Ovary (tissue), 9 donors: ENCODE data around the gene ABCA1. TPM values are rescaled to one million over a fixed set of nuclear protein-coding genes. Genes with fewer than 3 reads are reported as not detected.
A peak's percentile ranks its signal among the peaks of the same experiment; 100 is the strongest.

Experiments
- DNase-seq, 5 donors: peaks; one replicate each; pipeline ENCODE4 v3.0.0-alpha.2; 2019 to 2020
- H3K27ac ChIP-seq, 2 donors: fragments of 200-600 bp; one replicate each; pipeline versions ENCODE4 v1.5.1 to v1.8.0; 2019 to 2022
- H3K27me3 ChIP-seq: fragments of 200-600 bp; one replicate; pipeline ENCODE4 v1.8.0; 2022
- H3K36me3 ChIP-seq: fragments of 200-600 bp; sonication (generic); one replicate; pipeline ENCODE4 v1.5.1; 2019
- H3K4me1 ChIP-seq: one replicate; pipeline ENCODE4 v1.8.1; 2013; ENCODE audit warnings: mild to moderate bottlenecking, moderate library complexity; ENCODE audit not compliant: insufficient read depth
- H3K4me3 ChIP-seq: fragments of 200-600 bp; sonication (generic); one replicate; pipeline ENCODE4 v1.5.1; 2017
- H3K9me3 ChIP-seq, 2 donors: fragments of 200-600 bp in 1 of 2; sonication (generic) in 1 of 2; one replicate each; pipeline versions ENCODE4 v1.5.1 to v1.8.1; 2013 to 2019; ENCODE audit warnings: mild to moderate bottlenecking in 1 of 2, moderate library complexity in 1 of 2
- EP300 ChIP-seq: sonication (generic); formaldehyde crosslinking; IDR thresholded peaks from one replicate; pipeline ENCODE4 v1.6.1; 2017; ENCODE audit warnings: antibody characterized with exemption
- POLR2A ChIP-seq: fragments of 450-650 bp; IDR thresholded peaks from one replicate; pipeline ENCODE4 v1.6.1; 2017; ENCODE audit warnings: antibody characterized with exemption, mild to moderate bottlenecking, moderate library complexity
- WGBS, 3 donors: extraction: QIAGEN DNeasy Blood & Tissue Kit in 1 of 3; methylation state at CpG; one replicate each; pipeline versions ENCODE4 v1.1.5 to v1.1.7; 2013 to 2017; 5-methylcytosine and 5-hydroxymethylcytosine counted together
- intact Hi-C, 4 donors: fragments of 100-400 bp; cut with DNase I; formaldehyde crosslinking; loops; one replicate each; pipeline versions ENCODE4 v1.11.0 to v1.15.1; 2022 to 2023
- polyA plus RNA-seq, 2 donors: library from polyadenylated mRNA; stranded (reverse); fragments of 200-250 nt in 1 of 2; fragments of 350-450 nt in 1 of 2; fragmentation: Illumina TruSeq in 1 of 2; extraction: RNeasy Lipid Tissue Mini Kit (QIAGEN cat#74804) in 1 of 2; gene quantifications; one replicate each; pipeline ENCODE4 v1.2.3, GENCODE V29; 2013 to 2014
- total RNA-seq, 7 donors: library from RNA; depleted of rRNA in 2 of 7; stranded (reverse); fragments of >200 nt in 2 of 7; fragmentation: NEBNext Ultra II Directional in 3 of 7; extraction: Animal tissue kit (Norgen Biotek cat#: 25700) in 3 of 7; gene quantifications; one replicate each; pipeline versions ENCODE4 v1.1.0 to v1.2.4, GENCODE V29; 2016 to 2023
- TF ChIP-seq, protein P1 (sequence below), 3 donors: fragments of 450-650 bp in 2 of 3; fragments of 200-600 bp in 1 of 3; IDR thresholded peaks; one replicate each; pipeline versions ENCODE4 v1.5.1 to v1.8.0; 2016 to 2022; ENCODE audit warnings: antibody characterized with exemption in 3 of 3, mild to moderate bottlenecking in 1 of 3
- donor health status: DM: no; HTN: no; CAD: no; lungs with moderate emphysema.
- donor health status: DM: no; HTN: no; CAD: no.
- donor health status: Bipolar disorder and iron deficiency.
- donor health status: DM: yes; HTN: yes; CAD: no.
- donor health status: DM: no; HTN: no; CAD: no.
- donor health status: DM: yes; HTN: yes; CAD: no.

The ABCA1 gene
- total and polyA plus RNA-seq, 9 donors, result 7.4 to 24.5 (median 17.5) TPM

- H3K27ac ChIP-seq, result no peak overlapping the region
- intact Hi-C loops, result no loop called here
- WGBS, 3 donors, result 82 to 88% (median 88%) methylated on average over 4 of the region's 4 CpGs
- no peak overlapping the region for H3K4me3 ChIP-seq
- no peaks in the 10 kb centered on the region for H3K27me3 ChIP-seq
- H3K9me3 ChIP-seq, result no peaks in the 10 kb centered on the region
- H3K4me1 ChIP-seq, result peaks cover 32% of the 10 kb centered on the region
- H3K36me3 ChIP-seq, result no peaks in the 10 kb centered on the region
- DNase-seq, result no peak
- TF ChIP-seq EP300 (no peak), POLR2A (no peak)
- TF ChIP-seq, protein P1, sequence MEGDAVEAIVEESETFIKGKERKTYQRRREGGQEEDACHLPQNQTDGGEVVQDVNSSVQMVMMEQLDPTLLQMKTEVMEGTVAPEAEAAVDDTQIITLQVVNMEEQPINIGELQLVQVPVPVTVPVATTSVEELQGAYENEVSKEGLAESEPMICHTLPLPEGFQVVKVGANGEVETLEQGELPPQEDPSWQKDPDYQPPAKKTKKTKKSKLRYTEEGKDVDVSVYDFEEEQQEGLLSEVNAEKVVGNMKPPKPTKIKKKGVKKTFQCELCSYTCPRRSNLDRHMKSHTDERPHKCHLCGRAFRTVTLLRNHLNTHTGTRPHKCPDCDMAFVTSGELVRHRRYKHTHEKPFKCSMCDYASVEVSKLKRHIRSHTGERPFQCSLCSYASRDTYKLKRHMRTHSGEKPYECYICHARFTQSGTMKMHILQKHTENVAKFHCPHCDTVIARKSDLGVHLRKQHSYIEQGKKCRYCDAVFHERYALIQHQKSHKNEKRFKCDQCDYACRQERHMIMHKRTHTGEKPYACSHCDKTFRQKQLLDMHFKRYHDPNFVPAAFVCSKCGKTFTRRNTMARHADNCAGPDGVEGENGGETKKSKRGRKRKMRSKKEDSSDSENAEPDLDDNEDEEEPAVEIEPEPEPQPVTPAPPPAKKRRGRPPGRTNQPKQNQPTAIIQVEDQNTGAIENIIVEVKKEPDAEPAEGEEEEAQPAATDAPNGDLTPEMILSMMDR (IDR thresholded peaks at IDR 0.05), result no peak
Observed at GRCh38 chr9:104911032-104911607, 16.8 kb downstream of the ABCA1 start.

DNA sequence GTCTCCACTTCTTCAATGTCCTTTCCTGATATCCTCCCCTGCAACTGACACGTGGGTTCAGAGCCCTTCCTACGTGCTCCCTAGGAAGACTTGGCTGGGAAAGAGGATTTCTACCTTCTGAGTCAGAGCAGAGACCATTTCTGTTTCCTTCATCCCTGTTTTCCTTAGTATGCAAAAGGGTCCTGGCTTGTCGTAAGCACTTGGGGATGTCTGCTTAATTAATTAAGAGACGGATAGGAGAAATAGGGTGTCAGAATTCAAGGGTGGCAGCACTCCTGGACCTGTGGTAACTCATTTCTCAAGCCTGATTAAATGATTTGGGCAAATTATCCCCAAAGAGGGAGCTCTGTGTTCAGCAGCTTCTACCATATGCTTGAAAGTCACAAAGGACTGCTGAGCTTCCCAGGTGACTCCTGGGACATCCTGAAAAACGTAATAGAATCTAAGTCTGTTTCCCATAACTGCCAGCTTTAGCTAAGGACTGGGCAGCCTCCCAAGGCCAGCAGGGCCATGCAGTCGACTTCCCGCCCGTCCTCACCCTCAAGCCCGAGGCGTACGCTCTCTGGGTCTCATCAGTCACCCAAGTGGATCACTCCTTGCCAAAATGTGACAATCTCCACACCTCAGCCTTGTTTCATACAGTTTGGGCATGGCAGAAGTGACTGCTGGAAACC lies 20.5 kb downstream of the ABCA1 start:
- Histone ChIP-seq H3K27me3 (no peaks in the 10 kb centered on the region), H3K4me1 (peaks cover 26% of the 10 kb centered on the region), H3K27ac (no peak overlapping the region), H3K36me3 (no peaks in the 10 kb centered on the region), H3K9me3 (no peaks in the 10 kb centered on the region), H3K4me3 (no peak overlapping the region)
- intact Hi-C loops, result no loop called here
- WGBS, 3 donors, result 39 to 47% (median 42%) methylated on average over 11 of the region's 11 CpGs
- TF ChIP-seq, protein P1 (IDR thresholded peaks at IDR 0.05), result no peak
- no peak for TF ChIP-seq POLR2A
- no peak for TF ChIP-seq EP300
- peak in 2 of 5 donors; percentile 34 to 41 for DNase-seq

DNA sequence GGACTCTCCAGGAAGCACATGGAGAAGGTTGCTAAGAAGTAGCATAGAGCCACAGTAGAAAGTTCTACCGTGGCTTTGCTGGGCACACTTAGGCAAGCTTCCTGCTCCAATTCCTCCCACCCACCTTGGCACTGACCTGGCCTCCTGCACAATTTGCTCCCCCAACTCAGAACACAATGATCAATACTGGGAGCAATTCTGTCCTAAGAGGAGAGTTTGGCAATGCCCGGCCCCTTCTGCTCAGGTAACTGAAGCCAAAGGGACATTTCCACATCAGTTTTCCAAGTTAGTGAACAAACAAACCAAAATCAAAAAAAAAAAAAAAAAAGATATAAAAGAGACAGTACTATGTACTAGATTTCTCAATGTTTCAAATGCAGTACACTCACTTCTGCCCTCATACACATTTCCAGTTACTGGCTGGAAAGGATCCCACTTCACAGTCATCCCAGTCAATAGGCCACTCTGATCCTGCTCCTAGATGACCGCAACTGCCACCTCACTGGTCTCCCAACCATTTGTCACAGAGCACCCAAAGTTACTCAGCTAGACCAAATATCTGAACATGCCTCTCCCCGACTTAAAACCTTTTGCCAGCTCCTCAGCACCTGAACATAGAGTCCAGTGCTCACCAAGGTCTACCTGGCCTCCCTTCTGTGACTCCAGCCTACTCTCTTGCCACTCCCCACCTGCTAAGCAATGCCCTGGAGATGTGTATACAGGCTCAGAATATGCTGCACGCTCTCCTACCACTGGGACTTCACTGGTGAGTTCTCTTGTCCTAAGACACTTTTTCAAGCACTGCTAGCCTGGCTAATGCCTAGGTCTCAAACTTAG lies 21.3 kb downstream of the ABCA1 start:
- Histone ChIP-seq H3K36me3 (no peaks in the 10 kb centered on the region), H3K4me1 (peaks cover 23% of the 10 kb centered on the region), H3K27me3 (no peaks in the 10 kb centered on the region), H3K9me3 (no peaks in the 10 kb centered on the region), H3K27ac (no peak overlapping the region), H3K4me3 (no peak overlapping the region)
- WGBS, 3 donors, result 80 to 91% (median 89%) methylated on average over 5 of the region's 5 CpGs
- intact Hi-C loops, result no loop called here
- TF ChIP-seq EP300 (no peak), POLR2A (no peak)
- TF ChIP-seq, protein P1 (IDR thresholded peaks at IDR 0.05), result no peak
- peak in 1 of 5 donors; percentile 46 for DNase-seq

GRCh38 chr9:104905931-104906330 lies 22.0 kb downstream of the ABCA1 start:
- Histone ChIP-seq H3K9me3 (no peaks in the 10 kb centered on the region), H3K4me1 (peaks cover 20% of the 10 kb centered on the region), H3K27me3 (no peaks in the 10 kb centered on the region), H3K4me3 (no peak overlapping the region), H3K36me3 (no peaks in the 10 kb centered on the region), H3K27ac (no peak overlapping the region)
- no peak for DNase-seq
- intact Hi-C loops, result no loop called here
- TF ChIP-seq EP300 (no peak), POLR2A (no peak)
- TF ChIP-seq, protein P1 (IDR thresholded peaks at IDR 0.05), result no peak
- 15 to 21% (median 17%) methylated on average over 2 of the region's 2 CpGs for WGBS, 3 donors
